Left cardiac atrium (tissue), 4 donors: Measurements from ENCODE around the gene PASD1. TPM values are rescaled to one million over a fixed set of nuclear protein-coding genes. Genes with fewer than 3 reads are reported as not detected.
A peak's percentile ranks its signal among the peaks of the same experiment; 100 is the strongest.

Source experiments
- ATAC-seq, 2 donors: fragments of 200-7000 bp; cut with Tn5 transposase; one replicate each; pipeline ENCODE4 v1.9.1; 2020; ENCODE audit warnings: mild to moderate bottlenecking in 2 of 2, moderate library complexity in 2 of 2
- DNase-seq: peaks from one replicate; pipeline ENCODE4 v3.0.0-alpha.2; 2020
- intact Hi-C, 2 donors: fragments of 100-400 bp; cut with DNase I; formaldehyde crosslinking; loops; one replicate each; pipeline versions ENCODE4 v1.14.1 to v1.15.1; 2022 to 2023
- total RNA-seq, 2 donors: library from RNA; stranded (reverse); fragmentation: NEBNext Ultra II Directional; extraction: Animal tissue kit (Norgen Biotek cat#: 25700); gene quantifications; one replicate each; pipeline ENCODE4 v1.2.1, GENCODE V29; 2021
- donor health status: DM: no; HTN: yes; CAD: no.
- donor health status: DM: no; HTN: yes; CAD: no; lungs with severe emphysema.
- donor health status: DM: yes; HTN: yes; CAD: no.
- donor health status: Dilated cardiomyopathy.

The PASD1 gene
- total RNA-seq, 2 donors from 2014 or later: not detected

GRCh38 chrX:151697522-151697921, 134.0 kb downstream of the PASD1 start:
- DNase-seq: no peak
- intact Hi-C loops: no loop called here
- peak in 1 of 2 donors; percentile 53 for ATAC-seq

- DNase-seq (no peak), ATAC-seq (no peak)
- intact Hi-C loops: no loop called here
These were observed 135.0 kb downstream of the PASD1 start for GRCh38 chrX:151698485-151698884.

- intact Hi-C loops: no loop called here
These were observed 136.3 kb downstream of the PASD1 start for GRCh38 chrX:151699746-151700145.

GRCh38 chrX:151700581-151700980, 137.1 kb downstream of the PASD1 start:
- DNase-seq: no peak
- intact Hi-C loops: no loop called here
- no peak for ATAC-seq

More at GRCh38 chrX:151699746-151700145, 136.3 kb downstream of the PASD1 start:
- ATAC-seq (no peak), DNase-seq (no peak)

- intact Hi-C loops: no loop called here
These were observed 137.6 kb downstream of the PASD1 start for GRCh38 chrX:151701071-151701470.

GRCh38 chrX:151701531-151701930, 138.1 kb downstream of the PASD1 start:
- DNase-seq (no peak), ATAC-seq (no peak)
- intact Hi-C loops: no loop called here

More at GRCh38 chrX:151701071-151701470, 137.6 kb downstream of the PASD1 start:
- ATAC-seq (no peak), DNase-seq (no peak)

GRCh38 chrX:151702026-151702714, 138.7 kb downstream of the PASD1 start:
- no peak for ATAC-seq
- intact Hi-C loops: no loop called here
- DNase-seq: no peak

GRCh38 chrX:151702741-151703340, 139.4 kb downstream of the PASD1 start:
- intact Hi-C loops: no loop called here
- no peak for DNase-seq
- ATAC-seq: no peak

- peak; percentile 57 for DNase-seq
- intact Hi-C loops: no loop called here
- ATAC-seq: peak; percentile 68 to 83
These were observed 140.0 kb downstream of the PASD1 start for GRCh38 chrX:151703487-151703886.

GRCh38 chrX:151704041-151704663, 140.7 kb downstream of the PASD1 start:
- intact Hi-C loops: no loop called here
- DNase-seq: no peak
- peak in 1 of 2 donors; percentile 35 for ATAC-seq

- intact Hi-C loops: no loop called here
- no peak for DNase-seq
- no peak for ATAC-seq
These were observed 145.3 kb downstream of the PASD1 start for GRCh38 chrX:151708821-151709220.

- DNase-seq: no peak
- no peak for ATAC-seq
- intact Hi-C loops: no loop called here
These were observed 147.0 kb downstream of the PASD1 start for GRCh38 chrX:151710457-151710856.

- DNase-seq (no peak), ATAC-seq (no peak)
- intact Hi-C loops: no loop called here
These were observed 147.7 kb downstream of the PASD1 start for GRCh38 chrX:151711154-151711553.

GRCh38 chrX:151711787-151712186, 148.3 kb downstream of the PASD1 start:
- intact Hi-C loops: no loop called here
- ATAC-seq (peak; percentile 53 to 58), DNase-seq (no peak)

- intact Hi-C loops: no loop called here
- ATAC-seq: no peak
- DNase-seq: no peak
These were observed 148.8 kb downstream of the PASD1 start for GRCh38 chrX:151712253-151712652.

- intact Hi-C loops: no loop called here
- ATAC-seq (no peak), DNase-seq (no peak)
These were observed 150.4 kb downstream of the PASD1 start for GRCh38 chrX:151713849-151714248.

GRCh38 chrX:151714362-151714761, 150.9 kb downstream of the PASD1 start:
- DNase-seq: no peak
- intact Hi-C loops: no loop called here
- ATAC-seq: no peak

- intact Hi-C loops: no loop called here
- ATAC-seq (no peak), DNase-seq (no peak)
These were observed 152.3 kb downstream of the PASD1 start, which contains the start of gene FATE1 for GRCh38 chrX:151715752-151716151. TSS of gene FATE1 (plus strand) at chrX:151716035. CDS start at chrX:151716120, 85 bp downstream.

GRCh38 chrX:151722241-151722846, 158.9 kb downstream of the PASD1 start:
- DNase-seq (no peak), ATAC-seq (peak; percentile 51 to 70)
- intact Hi-C loops: no loop called here

GRCh38 chrX:151723156-151723760, 159.8 kb downstream of the PASD1 start:
- no peak for DNase-seq
- peak in 1 of 2 donors; percentile 21 for ATAC-seq
- intact Hi-C loops: no loop called here
